A549 (cell line): Measurements from ENCODE around the gene NECTIN4.
"Not testable (repeated sequence)": the region's sequence is repeated elsewhere in the genome, so short reads cannot be mapped to it uniquely, and the experiment has no call there.

Source experiments
- CTCF ChIP-seq: fragments of >200 bp; sonication (Bioruptor Twin); formaldehyde crosslinking; IDR thresholded peaks from 3 replicates; pipeline ENCODE4 v1.5.1; 2016
- EP300 ChIP-seq, 2 experiments: fragments of >200 bp; sonication (Bioruptor Twin); formaldehyde crosslinking; IDR thresholded peaks; 2 replicates in 1 of 2; 3 replicates in 1 of 2; pipeline ENCODE4 v1.6.1; 2016 to 2017
- FOSL2 ChIP-seq, 2 experiments: fragments of 450-650 bp in 1 of 2; fragments of >200 bp in 1 of 2; sonication (Bioruptor Twin) in 1 of 2; formaldehyde crosslinking; IDR thresholded peaks; 2 replicates each; pipeline versions ENCODE4 v1.5.0 to v1.6.1; 2016 to 2020; ENCODE audit warnings: mild to moderate bottlenecking in 1 of 2, moderate library complexity in 1 of 2
- HDAC2 ChIP-seq: fragments of 200-600 bp; sonication (generic); IDR thresholded peaks from 2 replicates; pipeline ENCODE4 v1.6.1; 2016
- KDM1A ChIP-seq: fragments of 200-600 bp; sonication (generic); IDR thresholded peaks from 2 replicates; pipeline ENCODE4 v1.6.1; 2016; ENCODE audit warnings: low read depth, mild to moderate bottlenecking
- MAX ChIP-seq: IDR thresholded peaks from 2 replicates; pipeline ENCODE4 v1.6.1; 2012
- POLR2A ChIP-seq: IDR thresholded peaks from 2 replicates; pipeline ENCODE4 v1.6.1; 2012; ENCODE audit warnings: mild to moderate bottlenecking, low read length
- RAD21 ChIP-seq, 2 experiments: fragments of >200 bp in 1 of 2; sonication (Bioruptor Twin) in 1 of 2; formaldehyde crosslinking in 1 of 2; IDR thresholded peaks in 1 of 2; conservative IDR thresholded peaks in 1 of 2; 2 replicates in 1 of 2; 3 replicates in 1 of 2; pipeline ENCODE4 v1.6.1; 2012 to 2018; ENCODE audit warnings: inconsistent platforms in 1 of 2
- RCOR1 ChIP-seq: fragments of 150-350 bp; IDR thresholded peaks from 2 replicates; pipeline ENCODE4 v1.6.1; 2014; ENCODE audit warnings: antibody characterized with exemption, low read length, low read depth
- REST ChIP-seq: fragments of 200-600 bp; sonication (generic); IDR thresholded peaks from 2 replicates; pipeline ENCODE4 v1.6.1; 2016; ENCODE audit warnings: antibody characterized with exemption, mild to moderate bottlenecking, moderate library complexity

GRCh38 chr1:161063936-161064335 lies 25.4 kb downstream of the NECTIN4 start:
- TF ChIP-seq RAD21 (conservative IDR thresholded peaks at IDR 0.05 in 1 of 2, IDR thresholded peaks at IDR 0.05 in 1 of 2); CTCF; MAX; POLR2A; RCOR1; EP300 (IDR thresholded peaks at IDR 0.05); HDAC2; REST; FOSL2 (IDR thresholded peaks at IDR 0.05); FOSL2 (CRISPR knock-in tag; IDR thresholded peaks at IDR 0.05); KDM1A: not testable (repeated sequence)
